Measurements from ENCODE around the gene IFNA2. TPM values are rescaled to one million over a fixed set of nuclear protein-coding genes. Genes with fewer than 3 reads are reported as not detected.
"Not testable (repeated sequence)": the region's sequence is repeated elsewhere in the genome, so short reads cannot be mapped to it uniquely, and the experiment has no call there.

The IFNA2 gene
- polyA plus RNA-seq, 12 donors: not detected

- DNase-seq: no peak
Measured at GRCh38 chr9:21383627-21384026, 1.6 kb downstream of the IFNA2 start.

DNA sequence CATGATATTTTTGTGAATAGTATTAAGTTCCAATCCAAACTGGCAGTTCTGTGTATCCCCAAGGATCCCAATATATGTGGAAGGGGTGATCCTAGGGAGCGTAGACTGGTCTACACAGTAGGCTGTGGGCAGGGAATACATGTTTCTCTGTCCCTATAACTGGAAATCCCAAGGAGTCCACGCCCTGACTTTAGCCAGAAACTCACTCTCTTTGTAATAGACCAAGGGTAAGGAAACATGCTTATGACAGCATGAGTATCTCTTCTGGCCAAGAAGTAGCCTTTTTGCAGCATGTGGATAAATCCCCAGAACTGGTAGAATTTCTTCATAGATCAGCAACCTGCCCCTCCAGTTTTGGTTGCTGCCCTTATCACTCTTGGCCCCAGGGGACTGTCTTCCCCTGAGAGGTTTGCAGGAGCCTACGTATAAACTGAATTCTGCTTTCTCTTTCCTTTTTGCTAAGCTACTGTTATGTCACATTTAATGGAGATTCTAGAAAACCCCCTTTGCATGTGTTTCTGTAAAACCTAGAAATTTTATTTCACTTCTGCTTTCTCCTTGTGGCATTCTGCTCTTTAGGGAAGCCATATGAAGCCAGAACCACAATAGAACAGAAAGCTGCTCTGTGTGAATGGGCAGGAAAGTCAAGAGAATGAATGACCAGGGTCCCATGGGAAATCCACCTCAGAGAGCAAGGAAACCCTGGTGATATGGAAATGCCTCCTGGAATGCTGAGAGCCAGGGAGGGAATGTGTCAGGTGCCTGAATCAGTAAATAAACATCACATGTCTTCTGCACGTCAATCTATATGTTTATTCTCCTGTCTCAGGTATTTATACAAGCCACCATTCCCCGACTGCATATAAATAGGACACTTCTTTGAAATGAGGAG, 3.5 kb downstream of the IFNA2 start:
- no peak for DNase-seq

- not testable (repeated sequence) for DNase-seq
Measured at GRCh38 chr9:21371467-21371866, 13.7 kb downstream of the IFNA2 start.

- DNase-seq: no peak
Measured at GRCh38 chr9:21367957-21368356, 17.2 kb downstream of the IFNA2 start, which contains the start of gene IFNA13. TSS of gene IFNA13 (minus strand) at chr9:21368057. CDS start at chr9:21368010, 47 bp downstream.

DNA sequence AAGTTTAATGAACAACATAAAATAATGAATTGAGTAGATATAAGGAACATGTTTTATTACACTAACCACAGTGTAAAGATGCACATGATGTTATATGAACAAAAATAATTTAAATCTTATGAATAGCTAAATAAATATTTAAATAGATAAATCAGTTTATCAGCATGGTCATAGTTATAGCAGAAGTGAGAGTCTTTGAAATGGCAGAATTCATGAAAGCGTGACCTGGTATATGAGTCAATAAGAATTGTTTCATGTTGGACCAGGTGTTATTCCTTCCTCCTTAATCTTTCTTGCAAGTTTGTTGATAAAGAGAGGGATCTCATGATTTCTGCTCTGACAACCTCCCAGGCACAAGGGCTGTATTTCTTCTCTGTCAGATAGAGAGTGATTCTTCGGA, 18.0 kb downstream of the IFNA2 start:
- not testable (repeated sequence) for DNase-seq

- no peak for DNase-seq
Measured at GRCh38 chr9:21362287-21362686, 22.9 kb downstream of the IFNA2 start.

DNA sequence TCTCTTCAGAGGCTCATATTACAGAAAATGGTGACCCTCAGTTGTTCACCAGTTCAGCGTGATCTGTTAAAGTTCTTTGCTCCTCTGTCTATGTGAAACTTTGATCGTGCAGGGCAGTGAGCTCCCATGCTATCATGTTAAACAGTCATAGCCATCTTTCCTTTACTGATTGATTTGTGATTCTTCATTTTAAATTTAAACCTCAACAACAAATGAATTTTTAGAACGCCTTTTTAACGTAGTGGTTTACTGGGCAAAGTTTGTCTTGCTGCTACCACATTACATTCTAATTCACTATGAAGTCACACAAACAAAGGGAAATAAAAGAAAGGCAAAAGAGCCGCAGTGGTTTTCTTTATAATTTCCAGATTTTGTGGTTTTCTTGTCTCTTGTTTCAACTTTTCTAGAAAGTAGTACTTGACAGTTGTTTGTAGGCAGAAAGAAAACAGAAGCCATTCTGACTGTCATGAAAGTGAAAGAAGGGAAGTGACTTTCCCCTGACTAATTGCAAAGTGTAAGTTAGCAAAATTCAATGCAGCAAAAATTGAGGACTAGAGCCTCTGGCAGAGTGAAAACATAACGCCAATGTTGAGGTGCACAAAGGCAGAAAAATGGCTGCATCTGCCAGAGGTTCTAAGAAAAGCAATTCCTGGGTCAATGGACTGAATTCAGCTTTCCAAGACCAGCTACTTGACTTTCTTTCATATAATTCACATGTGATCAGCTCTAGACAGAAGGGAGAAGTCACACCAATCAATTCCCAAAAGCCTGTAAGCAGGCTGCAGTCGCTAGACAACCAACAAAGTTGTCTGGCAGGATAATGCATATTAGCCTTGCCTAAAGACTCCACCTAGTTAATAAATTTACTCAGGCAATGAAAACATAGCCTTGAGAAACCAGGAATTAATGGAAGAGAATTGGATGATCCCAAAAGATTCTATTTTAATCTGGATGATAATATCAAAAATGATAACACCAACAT, 27.4 kb downstream of the IFNA2 start:
- DNase-seq: no peak

DNA sequence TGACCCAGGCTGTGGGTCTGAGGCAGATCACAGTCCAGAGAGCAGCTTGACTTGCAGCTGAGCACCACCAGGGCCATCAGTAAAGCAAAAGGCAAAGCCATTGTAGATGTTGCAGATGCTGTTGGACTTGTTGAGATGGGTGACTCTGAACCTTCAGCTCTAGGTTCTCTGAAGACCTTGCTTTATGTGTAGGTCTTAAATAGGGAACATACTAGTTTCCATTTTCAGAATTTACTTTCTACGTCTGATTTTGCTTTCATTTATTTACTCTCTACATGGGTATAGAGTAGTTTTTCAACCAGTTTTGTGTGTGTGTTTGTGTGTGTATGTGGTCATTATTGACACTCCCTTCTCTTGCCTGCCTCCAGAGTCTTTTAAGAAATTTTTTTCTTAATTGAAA, 34.4 kb downstream of the IFNA2 start, which contains the start of gene IFNA6:
IFNA6 (minus strand) TSS at position 101 of the 400 bp plus-strand sequence; CDS start at position 101, 0 bp downstream.
- no peak for DNase-seq

DNA sequence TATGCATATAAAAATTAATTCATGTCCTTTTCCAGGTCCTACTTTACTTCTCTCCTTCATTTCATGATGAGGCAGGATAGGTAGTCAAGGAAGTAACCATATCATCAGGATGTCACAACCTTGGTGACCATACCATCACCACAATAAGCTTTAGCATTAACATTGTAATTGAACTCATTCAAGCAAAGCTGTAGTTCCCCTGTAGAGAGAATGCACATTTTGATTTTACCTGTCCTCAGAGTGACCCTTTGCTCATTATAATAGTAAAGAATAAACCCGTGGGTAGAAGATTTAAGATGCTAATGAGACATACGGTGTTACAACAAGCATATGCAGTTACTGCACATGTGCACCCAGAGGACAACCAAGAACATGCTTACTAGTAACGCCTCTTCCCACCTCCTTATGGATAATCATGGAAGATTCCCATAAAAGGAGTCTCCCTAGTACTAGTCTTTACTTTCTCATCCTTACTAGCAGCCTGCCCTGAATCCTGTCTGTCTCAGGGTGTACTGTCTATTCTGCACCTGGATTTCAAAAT, 36.7 kb downstream of the IFNA2 start:
- DNase-seq: no peak

GRCh38 chr9:21340735-21341134, 44.5 kb downstream of the IFNA2 start:
- DNase-seq: no peak

DNA sequence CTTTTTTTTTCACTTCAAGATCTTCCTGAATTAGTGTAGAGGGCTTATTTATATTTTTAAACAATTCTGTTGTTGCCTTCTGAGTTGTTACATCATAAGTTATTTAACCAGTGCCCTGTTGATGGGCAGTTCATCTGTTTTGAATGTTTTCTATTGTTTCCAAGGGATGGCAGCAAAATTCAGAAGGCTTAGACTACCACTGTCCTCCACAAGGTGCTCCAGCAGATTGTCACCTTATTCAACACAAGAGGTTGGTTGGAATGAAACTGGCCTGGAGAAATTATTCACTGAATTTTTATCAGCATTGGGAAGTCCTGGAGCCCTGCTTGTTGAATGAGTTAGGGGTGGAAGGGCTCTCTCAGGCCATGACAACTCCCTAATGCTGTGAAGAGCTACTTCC, 48.7 kb downstream of the IFNA2 start:
- no peak for DNase-seq

DNA sequence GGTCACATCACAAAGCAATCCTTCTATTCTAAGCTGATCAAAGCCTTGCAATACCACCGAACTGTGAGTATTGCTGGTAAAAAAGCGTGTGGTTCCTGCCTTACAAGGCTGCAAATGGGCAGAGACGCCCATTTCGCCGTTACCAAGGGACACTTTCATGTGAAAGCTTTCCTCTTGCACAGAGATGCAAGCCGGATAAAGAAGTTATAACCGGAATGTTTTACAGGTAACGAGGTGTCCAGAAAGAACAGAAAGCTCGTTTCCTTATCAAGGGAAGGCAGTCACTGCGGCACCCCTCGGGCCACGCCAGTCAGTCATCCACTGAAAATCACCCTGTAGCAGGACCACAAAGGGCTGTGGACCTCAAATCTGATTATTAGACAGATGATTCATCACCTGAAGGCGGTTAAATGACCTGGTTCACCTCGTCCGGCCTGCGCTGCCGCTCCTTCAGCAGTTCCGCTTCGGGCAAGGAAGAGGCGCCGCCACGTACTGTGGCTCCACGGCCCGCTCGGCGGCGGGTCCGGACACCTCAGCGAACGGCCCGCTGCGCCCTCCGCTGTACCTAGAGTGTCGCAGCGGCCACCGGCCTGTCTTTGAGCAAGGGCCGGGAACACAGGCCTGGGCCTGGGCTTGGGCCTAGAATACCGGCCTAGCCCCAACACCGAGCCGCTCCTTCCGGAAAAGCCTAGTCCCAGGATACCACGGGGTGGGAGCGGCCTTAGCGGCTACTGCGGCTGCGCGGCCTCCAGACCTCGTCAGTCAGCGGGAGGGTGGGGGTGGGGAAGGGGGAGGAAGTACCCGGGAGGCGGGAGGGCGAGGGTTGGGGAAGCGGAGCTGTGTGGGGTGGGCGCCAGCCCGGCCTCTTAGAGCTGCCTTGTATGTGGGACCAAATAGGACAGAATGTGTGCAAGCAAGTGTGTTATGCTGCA, 50.2 kb downstream of the IFNA2 start, which contains the start of gene KLHL9:
KLHL9 (minus strand) TSS at position 704 of the 932 bp plus-strand sequence; CDS start at position 159, 545 bp downstream.
- DNase-seq: peak; percentile 95

Other genes with a start within 250 kb of the IFNA2 start
- not detected for gene IFNW1, start 243.6 kb downstream of the IFNA2 start, polyA plus RNA-seq (ENCODE audit: insufficient read length in 12 of 12)
- gene IFNA21, start 218.7 kb downstream of the IFNA2 start, polyA plus RNA-seq (ENCODE audit: insufficient read length in 12 of 12): not detected
- not detected for gene IFNA4, start 197.8 kb downstream of the IFNA2 start, polyA plus RNA-seq (ENCODE audit: insufficient read length in 12 of 12)
- not detected for gene IFNA7, start 183.2 kb downstream of the IFNA2 start, polyA plus RNA-seq (ENCODE audit: insufficient read length in 12 of 12)
- gene IFNA10, start 178.3 kb downstream of the IFNA2 start, polyA plus RNA-seq (ENCODE audit: insufficient read length in 12 of 12): not detected
- not detected for gene IFNA16, start 168.1 kb downstream of the IFNA2 start, polyA plus RNA-seq (ENCODE audit: insufficient read length in 12 of 12)
- gene IFNA17, start 157.2 kb downstream of the IFNA2 start, polyA plus RNA-seq (ENCODE audit: insufficient read length in 12 of 12): not detected
- not detected for gene IFNA14, start 145.4 kb downstream of the IFNA2 start, polyA plus RNA-seq (ENCODE audit: insufficient read length in 12 of 12)
- not detected for gene IFNA5, start 80.1 kb downstream of the IFNA2 start, polyA plus RNA-seq (ENCODE audit: insufficient read length in 12 of 12)
- 10 to 100 TPM in 11 of 12 donors, not detected in 1; 20.0 to 33.8 (median 24.1) TPM for gene KLHL9, start 50.0 kb downstream of the IFNA2 start, polyA plus RNA-seq (ENCODE audit: insufficient read length in 12 of 12)
- not detected for gene IFNA6, start 34.5 kb downstream of the IFNA2 start, polyA plus RNA-seq (ENCODE audit: insufficient read length in 12 of 12)
- gene IFNA13, start 17.3 kb downstream of the IFNA2 start, polyA plus RNA-seq (ENCODE audit: insufficient read length in 12 of 12): not detected
- gene IFNA8, start 23.7 kb upstream of the IFNA2 start, polyA plus RNA-seq (ENCODE audit: insufficient read length in 12 of 12): not detected
- gene IFNA1, start 55.0 kb upstream of the IFNA2 start, polyA plus RNA-seq (ENCODE audit: insufficient read length in 12 of 12): not detected
- under 1 TPM in 1 of 12 donors, not detected in 11; 0.12 TPM for gene IFNE, start 96.9 kb upstream of the IFNA2 start, polyA plus RNA-seq (ENCODE audit: insufficient read length in 12 of 12)